H7 (cell line): ENCODE results near the gene CRY1. TPM values are rescaled to one million over a fixed set of nuclear protein-coding genes. Genes with fewer than 3 reads are reported as not detected.
"Not testable (repeated sequence)": the region's sequence is repeated elsewhere in the genome, so short reads cannot be mapped to it uniquely, and the experiment has no call there.

Experiments
- DNase-seq: peaks from one replicate; pipeline ENCODE4 v3.0.0; 2012
- H3K27me3 ChIP-seq: 2 replicates; pipeline ENCODE4 v1.6.0; 2011; ENCODE audit warnings: mild to moderate bottlenecking, low read length; ENCODE audit not compliant: control insufficient read depth, insufficient read depth
- H3K36me3 ChIP-seq: replicated peaks from 2 replicates; pipeline ENCODE4 v1.5.1; 2011; ENCODE audit warnings: low read length; ENCODE audit not compliant: control insufficient read depth, insufficient read depth
- H3K4me3 ChIP-seq: 2 replicates; pipeline ENCODE4 v1.5.1; 2011; ENCODE audit warnings: low read depth, mild to moderate bottlenecking, control low read depth, low read length, moderate library complexity; ENCODE audit not compliant: insufficient read depth
- total RNA-seq: library from RNA; depleted of rRNA; stranded (reverse); fragments of >200 nt; shearing (Covaris generic); gene quantifications from 2 replicates; pipeline ENCODE4 v1.2.3, GENCODE V29; 2014

The CRY1 gene
- total RNA-seq, 1 experiment from 2014 or later, result 44.0 TPM

GRCh38 chr12:107122452-107122958 is 29.2 kb upstream of the CRY1 start:
- peak; percentile 15 for DNase-seq
- H3K36me3 ChIP-seq, result no peaks in the 10 kb centered on the region
- no peak overlapping the region for H3K4me3 ChIP-seq

GRCh38 chr12:107119091-107119490 is 25.7 kb upstream of the CRY1 start:
- no peak overlapping the region for H3K4me3 ChIP-seq
- H3K36me3 ChIP-seq, result no peaks in the 10 kb centered on the region
- DNase-seq, result no peak
- H3K27me3 ChIP-seq, result no peaks in the 10 kb centered on the region

More at GRCh38 chr12:107122452-107122958, 29.2 kb upstream of the CRY1 start:
- no peaks in the 10 kb centered on the region for H3K27me3 ChIP-seq

- Histone ChIP-seq H3K27me3 (no peaks in the 10 kb centered on the region), H3K36me3 (no peaks in the 10 kb centered on the region), H3K4me3 (no peak overlapping the region)
- no peak for DNase-seq
Observed at GRCh38 chr12:107118624-107119023, 25.3 kb upstream of the CRY1 start.

- no peak for DNase-seq
- H3K4me3 ChIP-seq, result no peak overlapping the region
- no peaks in the 10 kb centered on the region for H3K27me3 ChIP-seq
- no peaks in the 10 kb centered on the region for H3K36me3 ChIP-seq
Observed at GRCh38 chr12:107115119-107115518, 21.8 kb upstream of the CRY1 start.

GRCh38 chr12:107111314-107111713 is 18.0 kb upstream of the CRY1 start:
- Histone ChIP-seq H3K36me3 (no peaks in the 10 kb centered on the region), H3K27me3 (no peaks in the 10 kb centered on the region), H3K4me3 (no peak overlapping the region)
- DNase-seq, result no peak

- Histone ChIP-seq H3K27me3 (no peaks in the 10 kb centered on the region), H3K4me3 (no peak overlapping the region), H3K36me3 (no peaks in the 10 kb centered on the region)
- DNase-seq, result no peak
Observed at GRCh38 chr12:107109726-107110719, 16.7 kb upstream of the CRY1 start.

- Histone ChIP-seq H3K27me3 (no peaks in the 10 kb centered on the region), H3K4me3 (no peak overlapping the region), H3K36me3 (no peaks in the 10 kb centered on the region)
- no peak for DNase-seq
Observed at GRCh38 chr12:107108995-107109508, 15.7 kb upstream of the CRY1 start.

GRCh38 chr12:107108366-107108765 is 15.0 kb upstream of the CRY1 start:
- not testable (repeated sequence) for H3K4me3 ChIP-seq, DNase-seq, H3K27me3 ChIP-seq, H3K36me3 ChIP-seq

GRCh38 chr12:107107381-107107780 is 14.0 kb upstream of the CRY1 start:
- Histone ChIP-seq H3K36me3 (no peaks in the 10 kb centered on the region), H3K4me3 (no peak overlapping the region), H3K27me3 (no peaks in the 10 kb centered on the region)
- no peak for DNase-seq

- H3K36me3 ChIP-seq, result no peaks in the 10 kb centered on the region
- no peaks in the 10 kb centered on the region for H3K27me3 ChIP-seq
- no peak overlapping the region for H3K4me3 ChIP-seq
- DNase-seq, result no peak
Observed at GRCh38 chr12:107106241-107107025, 13.1 kb upstream of the CRY1 start.

GRCh38 chr12:107105410-107105703 is 12.0 kb upstream of the CRY1 start:
- no peaks in the 10 kb centered on the region for H3K36me3 ChIP-seq
- peak; percentile 10 for DNase-seq
- H3K27me3 ChIP-seq, result no peaks in the 10 kb centered on the region
- H3K4me3 ChIP-seq, result no peak overlapping the region

GRCh38 chr12:107103516-107103915 is 10.2 kb upstream of the CRY1 start:
- no peak for DNase-seq
- Histone ChIP-seq H3K4me3 (no peak overlapping the region), H3K27me3 (no peaks in the 10 kb centered on the region), H3K36me3 (no peaks in the 10 kb centered on the region)

GRCh38 chr12:107103097-107103496 is 9.7 kb upstream of the CRY1 start:
- Histone ChIP-seq H3K27me3 (no peaks in the 10 kb centered on the region), H3K36me3 (no peaks in the 10 kb centered on the region), H3K4me3 (no peak overlapping the region)
- no peak for DNase-seq

- H3K4me3 ChIP-seq, result no peak overlapping the region
- no peaks in the 10 kb centered on the region for H3K27me3 ChIP-seq
- no peak for DNase-seq
- H3K36me3 ChIP-seq, result no peaks in the 10 kb centered on the region
Observed at GRCh38 chr12:107102294-107102693, 8.9 kb upstream of the CRY1 start.

GRCh38 chr12:107101651-107102050 is 8.3 kb upstream of the CRY1 start:
- Histone ChIP-seq H3K36me3 (no peaks in the 10 kb centered on the region), H3K4me3 (no peak overlapping the region), H3K27me3 (no peaks in the 10 kb centered on the region)
- DNase-seq, result no peak
